HEK293 (cell line): Measurements from ENCODE around the gene CTNNA2.

ENCODE experiments used
- CTCF ChIA-PET: fragments of 350-600 bp; formaldehyde crosslinking; extraction: SDS; loops from one replicate; lab custom pipeline; 2021; ENCODE audit warnings: antibody characterized with exemption; lab: Yijun Ruan, JAX
- POLR2A ChIA-PET: fragments of 300-600 bp; formaldehyde crosslinking; extraction: SDS; loops from one replicate; lab custom pipeline; 2020; ENCODE audit warnings: antibody characterized with exemption, inconsistent platforms; lab: Yijun Ruan, JAX
- H3K27ac ChIP-seq: fragments of 200-500 bp; sonication (Bioruptor generic); 2 replicates; pipeline ENCODE4 v1.5.1; 2014; ENCODE audit warnings: low read depth, low read length, control low read depth, inconsistent platforms; ENCODE audit errors: extremely low read depth
- H3K36me3 ChIP-seq, 2 experiments: fragments of 200-500 bp in 1 of 2; sonication (Bioruptor generic) in 1 of 2; 1 replicate in 1 of 2; 2 replicates in 1 of 2; pipeline ENCODE4 v1.5.1; 2014 to 2017; ENCODE audit warnings: inconsistent platforms in 2 of 2, low read length in 2 of 2; ENCODE audit not compliant: control insufficient read depth in 2 of 2, insufficient read depth in 1 of 2
- H3K4me1 ChIP-seq: fragments of 200-500 bp; sonication (Bioruptor generic); 2 replicates; pipeline ENCODE4 v1.5.1; 2014; ENCODE audit warnings: mild to moderate bottlenecking, low read length, inconsistent platforms; ENCODE audit not compliant: control insufficient read depth, insufficient read depth
- H3K4me3 ChIP-seq: 2 replicates; pipeline ENCODE4 v1.5.1; 2011; ENCODE audit warnings: low read depth, mild to moderate bottlenecking, control low read depth, low read length, moderate library complexity
- H3K9me3 ChIP-seq: fragments of 200-500 bp; sonication (Bioruptor generic); 2 replicates; pipeline ENCODE4 v1.5.1; 2014; ENCODE audit warnings: low read depth, low read length, inconsistent platforms; ENCODE audit not compliant: control insufficient read depth, insufficient read depth
- EGR2 ChIP-seq: fragments of 450-650 bp; formaldehyde crosslinking; IDR thresholded peaks from 2 replicates; pipeline ENCODE4 v1.5.1; 2016; ENCODE audit warnings: low read depth, missing biosample characterization, missing genetic modification characterization
- GLIS2 ChIP-seq: fragments of 450-650 bp; formaldehyde crosslinking; IDR thresholded peaks from 2 replicates; pipeline ENCODE4 v1.5.1; 2016; ENCODE audit warnings: missing biosample characterization, missing genetic modification characterization
- HOXC10 ChIP-seq: sonication (generic); formaldehyde crosslinking; IDR thresholded peaks from 2 replicates; pipeline ENCODE4 v1.8.1; 2023; ENCODE audit warnings: mild to moderate bottlenecking, missing genetic modification reagents
- KLF8 ChIP-seq: fragments of 450-650 bp; formaldehyde crosslinking; IDR thresholded peaks from 2 replicates; pipeline ENCODE4 v1.5.1; 2016; ENCODE audit warnings: missing biosample characterization, missing genetic modification characterization
- TCF7L2 ChIP-seq: IDR thresholded peaks from 2 replicates; pipeline ENCODE4 v1.6.1; 2011; ENCODE audit warnings: low read depth, mild to moderate bottlenecking, inconsistent platforms, low read length, moderate library complexity, borderline replicate concordance
- ZFP37 ChIP-seq: fragments of 450-650 bp; formaldehyde crosslinking; IDR thresholded peaks from 2 replicates; pipeline ENCODE4 v1.5.1; 2016; ENCODE audit warnings: missing biosample characterization, missing genetic modification characterization
- ZNF138 ChIP-seq: fragments of 450-650 bp; formaldehyde crosslinking; IDR thresholded peaks from 2 replicates; pipeline ENCODE4 v1.5.1; 2016; ENCODE audit warnings: missing biosample characterization, missing genetic modification characterization, borderline replicate concordance
- ZNF214 ChIP-seq: fragments of 450-650 bp; formaldehyde crosslinking; IDR thresholded peaks from 2 replicates; pipeline ENCODE4 v1.5.1; 2017; ENCODE audit warnings: missing biosample characterization, mild to moderate bottlenecking, missing genetic modification characterization, borderline replicate concordance
- ZNF239 ChIP-seq: fragments of 450-650 bp; formaldehyde crosslinking; IDR thresholded peaks from 2 replicates; pipeline ENCODE4 v1.5.1; 2016; ENCODE audit warnings: missing biosample characterization, missing genetic modification characterization
- ZNF341 ChIP-seq: fragments of 450-650 bp; formaldehyde crosslinking; IDR thresholded peaks from 2 replicates; pipeline ENCODE4; 2016; ENCODE audit warnings: low read depth, missing biosample characterization, missing genetic modification characterization
- ZNF350 ChIP-seq: fragments of 450-650 bp; formaldehyde crosslinking; IDR thresholded peaks from 2 replicates; pipeline ENCODE4 v1.5.0; 2017; ENCODE audit warnings: missing biosample characterization, mild to moderate bottlenecking, missing genetic modification characterization
- ZNF501 ChIP-seq: fragments of 450-650 bp; formaldehyde crosslinking; IDR thresholded peaks from 2 replicates; pipeline ENCODE4 v1.5.1; 2016; ENCODE audit warnings: missing biosample characterization, missing genetic modification characterization
- ZNF544 ChIP-seq: fragments of 450-650 bp; formaldehyde crosslinking; IDR thresholded peaks from 2 replicates; pipeline ENCODE4 v1.5.0; 2017; ENCODE audit warnings: missing biosample characterization, missing genetic modification characterization
- ZNF664 ChIP-seq: fragments of 450-650 bp; formaldehyde crosslinking; IDR thresholded peaks from 2 replicates; pipeline ENCODE4 v1.5.1; 2016; ENCODE audit warnings: missing biosample characterization, missing genetic modification characterization
- ZSCAN30 ChIP-seq: fragments of 450-650 bp; IDR thresholded peaks from 2 replicates; pipeline ENCODE4 v1.5.1; 2018; ENCODE audit warnings: missing biosample characterization, mild to moderate bottlenecking, missing genetic modification characterization, moderate library complexity
- TF ChIP-seq, protein P1 (sequence below): fragments of 450-650 bp; formaldehyde crosslinking; IDR thresholded peaks from 2 replicates; pipeline ENCODE4 v1.5.1; 2016; ENCODE audit warnings: missing biosample characterization, missing genetic modification characterization
- TF ChIP-seq, protein P2 (sequence below): fragments of 450-650 bp; formaldehyde crosslinking; IDR thresholded peaks from 2 replicates; pipeline ENCODE4 v1.5.1; 2017; ENCODE audit warnings: missing biosample characterization, missing genetic modification characterization
- TF ChIP-seq, protein P3 (sequence below): IDR thresholded peaks from 2 replicates; pipeline ENCODE4 v1.6.1; 2011; ENCODE audit warnings: mild to moderate bottlenecking, low read depth, low read length, borderline replicate concordance
- TF ChIP-seq, protein P4 (sequence below): fragments of 450-650 bp; formaldehyde crosslinking; IDR thresholded peaks from 2 replicates; pipeline ENCODE4 v1.5.1; 2017; ENCODE audit warnings: missing biosample characterization, mild to moderate bottlenecking, missing genetic modification characterization, moderate library complexity

The CTNNA2 gene

DNA sequence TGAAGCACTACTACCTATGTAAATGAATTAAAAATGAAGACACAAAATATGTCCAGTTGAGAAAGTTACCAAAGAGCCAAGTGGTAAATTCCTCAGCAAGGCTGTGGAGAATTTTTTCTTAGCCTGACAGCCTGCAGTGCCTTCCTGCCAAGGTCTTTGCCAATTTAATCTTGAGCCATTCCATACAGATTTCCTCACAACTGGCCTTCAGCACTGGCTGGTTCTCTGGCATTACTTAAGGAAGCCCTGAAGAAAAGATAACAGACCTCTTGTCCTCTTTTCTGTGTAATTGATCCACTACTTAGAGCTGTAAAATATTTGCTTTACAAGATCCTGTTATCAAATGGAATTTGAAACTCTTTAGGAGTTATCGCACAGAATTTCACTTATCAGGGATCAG is 1125.9 kb downstream of the CTNNA2 start:
- Histone ChIP-seq H3K27ac (no peak overlapping the region), H3K9me3 (no peaks in the 10 kb centered on the region), H3K4me1 (no peaks in the 10 kb centered on the region), H3K4me3 (no peak overlapping the region), H3K36me3 (no peaks in the 10 kb centered on the region)
- TF ChIP-seq KLF8 (no peak), ZNF501 (tag by site-specific recombination) (no peak), ZFP37 (tag by site-specific recombination) (no peak), TCF7L2 (peak; percentile 33; the same call in 1 of the 2 replicates)
- ChIA-PET CTCF (no interaction called here), POLR2A (no interaction called here)

DNA sequence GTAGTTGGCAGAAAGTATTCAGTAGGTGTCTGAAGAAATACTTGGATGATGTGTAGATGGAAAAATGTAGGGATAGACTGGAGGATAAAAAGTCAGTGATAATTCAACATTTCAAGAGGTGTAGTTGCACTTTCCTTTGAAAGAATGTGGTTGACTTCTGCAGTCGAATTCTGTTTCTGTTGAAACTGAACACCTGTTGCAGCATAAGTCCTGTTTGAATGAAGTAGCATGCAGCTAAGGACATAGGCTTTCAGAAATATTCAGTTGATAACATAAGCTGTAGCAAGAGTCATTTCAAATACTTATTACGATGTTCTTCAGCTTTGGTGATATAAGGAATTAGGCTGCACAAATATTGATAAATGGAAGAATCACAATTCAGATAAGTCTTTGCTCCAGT is 1129.6 kb downstream of the CTNNA2 start:
- TF ChIP-seq, protein P1, sequence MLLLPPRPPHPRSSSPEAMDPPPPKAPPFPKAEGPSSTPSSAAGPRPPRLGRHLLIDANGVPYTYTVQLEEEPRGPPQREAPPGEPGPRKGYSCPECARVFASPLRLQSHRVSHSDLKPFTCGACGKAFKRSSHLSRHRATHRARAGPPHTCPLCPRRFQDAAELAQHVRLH (tag by site-specific recombination) = no peak
- TF ChIP-seq, protein P2, sequence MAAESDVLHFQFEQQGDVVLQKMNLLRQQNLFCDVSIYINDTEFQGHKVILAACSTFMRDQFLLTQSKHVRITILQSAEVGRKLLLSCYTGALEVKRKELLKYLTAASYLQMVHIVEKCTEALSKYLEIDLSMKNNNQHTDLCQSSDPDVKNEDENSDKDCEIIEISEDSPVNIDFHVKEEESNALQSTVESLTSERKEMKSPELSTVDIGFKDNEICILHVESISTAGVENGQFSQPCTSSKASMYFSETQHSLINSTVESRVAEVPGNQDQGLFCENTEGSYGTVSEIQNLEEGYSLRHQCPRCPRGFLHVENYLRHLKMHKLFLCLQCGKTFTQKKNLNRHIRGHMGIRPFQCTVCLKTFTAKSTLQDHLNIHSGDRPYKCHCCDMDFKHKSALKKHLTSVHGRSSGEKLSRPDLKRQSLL (tag by site-specific recombination) = no peak
- H3K36me3 ChIP-seq = no peaks in the 10 kb centered on the region
- H3K9me3 ChIP-seq = no peaks in the 10 kb centered on the region
- POLR2A ChIA-PET = no interaction called here
- H3K4me3 ChIP-seq = no peak overlapping the region
- H3K4me1 ChIP-seq = no peaks in the 10 kb centered on the region
- no peak overlapping the region for H3K27ac ChIP-seq
- CTCF ChIA-PET = no interaction called here

DNA sequence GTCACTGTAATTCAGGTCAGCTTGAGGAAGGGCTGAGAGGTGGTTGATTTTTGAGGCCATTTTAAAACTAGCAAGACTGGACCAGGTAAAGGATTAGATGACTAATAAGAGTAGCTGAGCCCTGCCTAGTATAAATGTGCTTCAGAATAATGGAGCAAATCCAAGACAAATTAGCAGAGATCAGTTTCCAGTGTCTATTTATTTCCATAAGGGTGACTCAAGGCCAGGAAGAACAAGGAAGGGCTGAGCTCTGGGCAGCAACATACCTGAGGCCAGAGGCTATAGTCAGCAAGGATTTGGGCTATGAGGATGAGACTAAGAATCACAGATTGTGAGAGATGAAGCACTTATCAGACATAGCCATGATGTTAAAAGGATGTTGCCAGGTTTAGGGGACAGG is 1130.7 kb downstream of the CTNNA2 start:
- Histone ChIP-seq H3K36me3 (no peaks in the 10 kb centered on the region), H3K4me1 (no peaks in the 10 kb centered on the region), H3K27ac (no peak overlapping the region), H3K4me3 (no peak overlapping the region), H3K9me3 (no peaks in the 10 kb centered on the region)
- ChIA-PET CTCF (no interaction called here), POLR2A (no interaction called here)
- TF ChIP-seq, protein P3, sequence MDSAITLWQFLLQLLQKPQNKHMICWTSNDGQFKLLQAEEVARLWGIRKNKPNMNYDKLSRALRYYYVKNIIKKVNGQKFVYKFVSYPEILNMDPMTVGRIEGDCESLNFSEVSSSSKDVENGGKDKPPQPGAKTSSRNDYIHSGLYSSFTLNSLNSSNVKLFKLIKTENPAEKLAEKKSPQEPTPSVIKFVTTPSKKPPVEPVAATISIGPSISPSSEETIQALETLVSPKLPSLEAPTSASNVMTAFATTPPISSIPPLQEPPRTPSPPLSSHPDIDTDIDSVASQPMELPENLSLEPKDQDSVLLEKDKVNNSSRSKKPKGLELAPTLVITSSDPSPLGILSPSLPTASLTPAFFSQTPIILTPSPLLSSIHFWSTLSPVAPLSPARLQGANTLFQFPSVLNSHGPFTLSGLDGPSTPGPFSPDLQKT = no peak
- TF ChIP-seq ZNF138 (tag by site-specific recombination) = no peak
- TF ChIP-seq, all 188 proteins: peak for 0

DNA sequence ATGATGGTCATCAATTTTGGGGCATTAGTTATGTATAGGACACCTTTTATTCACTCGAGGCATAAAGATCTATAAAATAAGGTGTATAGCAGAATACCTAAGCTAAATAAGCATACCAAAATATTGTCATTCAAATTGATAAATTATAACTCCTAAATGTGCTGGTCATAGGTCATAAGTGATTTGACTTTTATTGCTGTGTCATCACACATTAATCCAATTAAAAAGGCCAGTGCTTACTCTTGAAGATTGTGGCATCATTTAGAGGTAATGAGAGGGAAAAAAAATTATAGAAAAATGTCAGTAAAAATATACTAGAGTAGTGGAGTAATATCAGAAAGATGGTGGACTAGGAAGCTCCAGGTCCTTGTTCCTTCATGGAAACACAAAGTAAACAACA is 1138.6 kb downstream of the CTNNA2 start:
- H3K9me3 ChIP-seq = no peaks in the 10 kb centered on the region
- no peaks in the 10 kb centered on the region for H3K36me3 ChIP-seq
- CTCF ChIA-PET = interaction anchor here (0.6 to 0.7 kb wide), 2 partner anchors 677 to 1606 kb away, joined by 3 to 6 read pairs; no protein-coding TSS in a partner anchor
- no peak overlapping the region for H3K4me3 ChIP-seq
- H3K4me1 ChIP-seq = no peaks in the 10 kb centered on the region
- TF ChIP-seq HOXC10 (CRISPR knock-in tag) = no peak
- TF ChIP-seq, protein P4, sequence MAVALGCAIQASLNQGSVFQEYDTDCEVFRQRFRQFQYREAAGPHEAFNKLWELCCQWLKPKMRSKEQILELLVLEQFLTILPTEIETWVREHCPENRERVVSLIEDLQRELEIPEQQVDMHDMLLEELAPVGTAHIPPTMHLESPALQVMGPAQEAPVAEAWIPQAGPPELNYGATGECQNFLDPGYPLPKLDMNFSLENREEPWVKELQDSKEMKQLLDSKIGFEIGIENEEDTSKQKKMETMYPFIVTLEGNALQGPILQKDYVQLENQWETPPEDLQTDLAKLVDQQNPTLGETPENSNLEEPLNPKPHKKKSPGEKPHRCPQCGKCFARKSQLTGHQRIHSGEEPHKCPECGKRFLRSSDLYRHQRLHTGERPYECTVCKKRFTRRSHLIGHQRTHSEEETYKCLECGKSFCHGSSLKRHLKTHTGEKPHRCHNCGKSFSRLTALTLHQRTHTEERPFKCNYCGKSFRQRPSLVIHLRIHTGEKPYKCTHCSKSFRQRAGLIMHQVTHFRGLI (tag by site-specific recombination) = no peak
- TF ChIP-seq GLIS2 (tag by site-specific recombination) = no peak
- TF ChIP-seq ZNF544 (tag by site-specific recombination) = no peak
- no peak for TF ChIP-seq EGR2
- no peak for TF ChIP-seq ZNF341 (tag by site-specific recombination)
- no peak for TF ChIP-seq ZNF239
- no peak for TF ChIP-seq ZNF664 (tag by site-specific recombination)
- TF ChIP-seq ZNF350 (tag by site-specific recombination) = no peak
- no peak for TF ChIP-seq ZNF214 (tag by site-specific recombination)
- no peak for TF ChIP-seq ZSCAN30 (tag by site-specific recombination)
- POLR2A ChIA-PET = no interaction called here
- H3K27ac ChIP-seq = no peak overlapping the region
